Hepatocyte (in vitro differentiated cells): ENCODE measurements around the gene ITGA1.

Experiments
- CTCF ChIP-seq: fragments of 200-600 bp; sonication (generic); IDR thresholded peaks from 2 replicates; pipeline ENCODE4 v1.5.1; 2016; ENCODE audit warnings: antibody characterized with exemption, mild to moderate bottlenecking; ENCODE audit not compliant: poor library complexity
- EZH2 ChIP-seq: fragments of 200-600 bp; sonication (generic); IDR thresholded peaks from 2 replicates; pipeline ENCODE4 v1.6.1; 2016; ENCODE audit warnings: antibody characterized with exemption, mild to moderate bottlenecking, borderline replicate concordance

DNA sequence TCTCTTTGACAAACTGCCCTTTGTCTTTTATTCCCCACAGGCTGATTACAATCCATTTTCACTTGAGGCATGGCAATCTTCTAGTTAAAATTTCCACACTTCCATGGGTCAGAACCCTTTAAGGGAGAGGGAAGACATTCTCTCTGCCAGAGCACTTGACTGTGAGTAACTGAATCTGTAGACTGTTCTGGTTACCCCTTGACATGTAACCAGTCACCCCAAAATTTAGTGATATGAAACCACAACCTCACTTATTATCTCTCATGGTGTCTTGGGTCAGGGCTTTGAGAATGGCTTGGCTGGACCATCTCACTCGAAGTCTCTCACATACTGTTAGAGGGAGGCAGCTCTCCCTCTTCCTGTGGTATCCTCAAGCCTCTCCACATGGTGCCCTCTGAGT, 215.4 kb downstream of the ITGA1 start:
- no peak for TF ChIP-seq CTCF
- no peak for TF ChIP-seq EZH2
